H1 (cell line): Measurements from ENCODE around the gene NCLN. TPM values are rescaled to one million over a fixed set of nuclear protein-coding genes. Genes with fewer than 3 reads are reported as not detected.

ENCODE experiments used
- CTCF ChIA-PET: fragments of 300-600 bp; sonication (Branson Sonifier 250); formaldehyde crosslinking; loops from one replicate; lab custom pipeline; 2021; ENCODE audit not compliant: partially characterized antibody; lab: Charles Lee
- POLR2A ChIA-PET: fragments of 300-600 bp; sonication (Branson Sonifier 250); formaldehyde crosslinking; loops from one replicate; lab custom pipeline; 2021; ENCODE audit warnings: inconsistent platforms; ENCODE audit not compliant: partially characterized antibody; lab: Charles Lee
- DNase-seq, 2 experiments: peaks; one replicate each; pipeline versions ENCODE4 v3.0.0 to v3.0.0-alpha.2; 2010 to 2022; ENCODE audit warnings: low spot score in 2 of 2, low read depth in 1 of 2, mixed read lengths in 1 of 2
- FAIRE-seq: peaks from 2 replicates; lab custom pipeline; 2011; peaks lifted over from hg19 to GRCh38; lab: Jason Lieb, UNC
- H2AFZ ChIP-seq: 2 replicates; pipeline ENCODE4 v1.8.1; 2012; ENCODE audit warnings: low read length, inconsistent platforms
- H2AK5ac ChIP-seq: 2 replicates; pipeline ENCODE4 v1.6.1; 2013; ENCODE audit warnings: low read depth, low read length
- H2BK120ac ChIP-seq: replicated peaks from 2 replicates; pipeline ENCODE3; 2013; ENCODE audit warnings: low read depth, low read length, inconsistent platforms
- H2BK12ac ChIP-seq: 2 replicates; pipeline ENCODE4 v1.6.1; 2013; ENCODE audit warnings: low read depth, low read length
- H2BK15ac ChIP-seq: 2 replicates; pipeline ENCODE4 v1.6.1; 2013; ENCODE audit warnings: low read length
- H2BK20ac ChIP-seq: 2 replicates; pipeline ENCODE4 v1.6.1; 2013; ENCODE audit warnings: low read length
- H2BK5ac ChIP-seq: 2 replicates; pipeline ENCODE4 v1.6.1; 2013; ENCODE audit warnings: low read depth, low read length
- H3K14ac ChIP-seq: 2 replicates; pipeline ENCODE4 v1.6.1; 2013; ENCODE audit warnings: inconsistent platforms; ENCODE audit not compliant: insufficient read length
- H3K18ac ChIP-seq: 2 replicates; pipeline ENCODE4 v1.6.1; 2013; ENCODE audit warnings: low read length; ENCODE audit errors: extremely low read depth
- H3K23ac ChIP-seq: 2 replicates; pipeline ENCODE4 v1.6.1; 2013; ENCODE audit warnings: inconsistent platforms; ENCODE audit not compliant: insufficient read length
- H3K23me2 ChIP-seq: 2 replicates; pipeline ENCODE4 v1.6.1; 2013; ENCODE audit warnings: low read depth, low read length
- H3K27ac ChIP-seq: 2 replicates; pipeline ENCODE4 v1.6.1; 2011; ENCODE audit warnings: low read depth, low read length, inconsistent platforms
- H3K27me3 ChIP-seq, 4 experiments: replicated peaks in 1 of 4; 1 replicate in 1 of 4; 2 replicates in 3 of 4; pipeline versions ENCODE4 v1.6.1 to v1.8.1; 2011 to 2013; ENCODE audit warnings: low read length in 3 of 4, mild to moderate bottlenecking in 3 of 4, inconsistent platforms in 2 of 4, mixed read lengths in 2 of 4, moderate library complexity in 1 of 4; ENCODE audit not compliant: control insufficient read depth in 3 of 4, insufficient read depth in 3 of 4; ENCODE audit errors: extremely low read depth in 1 of 4
- H3K36me3 ChIP-seq, 4 experiments: 2 replicates each; pipeline versions ENCODE4 v1.6.1 to v1.8.1; 2011 to 2013; ENCODE audit warnings: mild to moderate bottlenecking in 4 of 4, low read length in 3 of 4, moderate library complexity in 2 of 4, control low read depth in 1 of 4, inconsistent platforms in 1 of 4; ENCODE audit not compliant: insufficient read depth in 4 of 4, control insufficient read depth in 2 of 4
- H3K4ac ChIP-seq: replicated peaks from 2 replicates; pipeline ENCODE3; 2013; ENCODE audit warnings: low read length, low read depth, mixed read lengths, inconsistent platforms; ENCODE audit not compliant: insufficient read length
- H3K4me1 ChIP-seq, 4 experiments: replicated peaks in 1 of 4; 1 replicate in 1 of 4; 2 replicates in 3 of 4; pipeline versions ENCODE4 v1.6.1 to v1.8.1; 2011 to 2013; ENCODE audit warnings: low read length in 3 of 4, inconsistent platforms in 2 of 4, mixed read lengths in 1 of 4; ENCODE audit not compliant: insufficient read depth in 4 of 4, control insufficient read depth in 3 of 4
- H3K4me2 ChIP-seq, 2 experiments: 2 replicates each; pipeline versions ENCODE4 v1.6.1 to v1.8.1; 2011 to 2013; ENCODE audit warnings: low read depth in 2 of 2, low read length in 2 of 2, control low read depth in 1 of 2, inconsistent platforms in 1 of 2, mild to moderate bottlenecking in 1 of 2; ENCODE audit not compliant: insufficient read depth in 1 of 2
- H3K4me3 ChIP-seq, 4 experiments: fragments of 200-600, 300-600 bp in 1 of 4; sonication (generic), shearing (Covaris generic), sonication (Bioruptor Twin) in 1 of 4; 2 replicates each; pipeline versions ENCODE4 v1.5.1 to v1.8.1; 2011 to 2016; ENCODE audit warnings: low read length in 4 of 4, low read depth in 3 of 4, control low read depth in 2 of 4, inconsistent platforms in 2 of 4, mild to moderate bottlenecking in 2 of 4, mixed read lengths in 1 of 4, moderate library complexity in 1 of 4; ENCODE audit not compliant: insufficient read depth in 2 of 4; ENCODE audit errors: extremely low read depth in 1 of 4
- H3K56ac ChIP-seq: replicated peaks from 2 replicates; pipeline ENCODE3; 2013; ENCODE audit warnings: low read depth, mild to moderate bottlenecking, mixed read lengths, low read length, inconsistent platforms; ENCODE audit not compliant: insufficient read length
- H3K79me1 ChIP-seq: 2 replicates; pipeline ENCODE4 v1.6.1; 2013; ENCODE audit warnings: low read depth, low read length, control low read depth
- H3K79me2 ChIP-seq, 2 experiments: 2 replicates each; pipeline versions ENCODE4 v1.6.1 to v1.8.1; 2012 to 2013; ENCODE audit warnings: low read length in 2 of 2, mild to moderate bottlenecking in 2 of 2, inconsistent platforms in 1 of 2; ENCODE audit not compliant: insufficient read depth in 2 of 2, control insufficient read depth in 1 of 2
- H3K9ac ChIP-seq, 4 experiments: replicated peaks in 1 of 4; 1 replicate in 1 of 4; 2 replicates in 3 of 4; pipeline versions ENCODE4 v1.6.1 to v1.8.1; 2011 to 2013; ENCODE audit warnings: low read depth in 3 of 4, low read length in 3 of 4, control low read depth in 2 of 4, mild to moderate bottlenecking in 2 of 4, moderate library complexity in 2 of 4, inconsistent platforms in 1 of 4; ENCODE audit errors: extremely low read depth in 1 of 4
- H3K9me3 ChIP-seq, 2 experiments: 2 replicates each; pipeline versions ENCODE4 v1.6.1 to v1.8.1; 2012 to 2013; ENCODE audit warnings: mild to moderate bottlenecking in 2 of 2, moderate library complexity in 2 of 2, control low read depth in 1 of 2, inconsistent platforms in 1 of 2, low read depth in 1 of 2, low read length in 1 of 2, mixed read lengths in 1 of 2; ENCODE audit not compliant: insufficient read depth in 2 of 2
- H4K20me1 ChIP-seq, 2 experiments: replicated peaks in 1 of 2; 2 replicates each; pipeline versions ENCODE3 to v1.8.1; 2011 to 2013; ENCODE audit warnings: inconsistent platforms in 2 of 2, low read length in 2 of 2, mild to moderate bottlenecking in 1 of 2; ENCODE audit not compliant: insufficient read depth in 2 of 2, control insufficient read depth in 1 of 2
- H4K5ac ChIP-seq: 2 replicates; pipeline ENCODE4 v1.6.1; 2013; ENCODE audit warnings: low read length, low read depth, mixed read lengths, inconsistent platforms; ENCODE audit not compliant: insufficient read length
- H4K8ac ChIP-seq: 2 replicates; pipeline ENCODE4 v1.8.0; 2013; ENCODE audit warnings: mild to moderate bottlenecking, moderate library complexity, low read length, inconsistent platforms; ENCODE audit not compliant: insufficient read depth; ENCODE audit errors: extremely low read depth
- H4K91ac ChIP-seq: replicated peaks from 2 replicates; pipeline ENCODE3; 2013; ENCODE audit warnings: low read length, mixed read lengths, inconsistent platforms; ENCODE audit not compliant: insufficient read length
- KDM1A ChIP-seq: fragments of 200-600, 300-600 bp; sonication (generic); IDR thresholded peaks from 2 replicates; pipeline ENCODE4 v1.7.1; 2016; ENCODE audit warnings: mild to moderate bottlenecking, low read length, borderline replicate concordance
- RBBP5 ChIP-seq: IDR thresholded peaks from 2 replicates; pipeline ENCODE4 v1.7.1; 2012; ENCODE audit warnings: low read depth, mild to moderate bottlenecking, inconsistent platforms, low read length, moderate library complexity, borderline replicate concordance
- WGBS, 2 experiments: shearing (Covaris generic) in 1 of 2; methylation state at CpG; one replicate each; pipeline versions ENCODE4 v1.1.6 to v1.1.7; 2013 to 2015; ENCODE audit warnings: low lambda C conversion rate in 2 of 2, mixed read lengths in 2 of 2, inconsistent platforms in 1 of 2, low coverage in 1 of 2, missing lambda C conversion rate in 1 of 2; ENCODE audit not compliant: insufficient replicate concordance in 2 of 2, insufficient coverage in 1 of 2, insufficient read length in 1 of 2; ENCODE audit errors: extremely low coverage in 1 of 2, missing lambda C conversion rate in 1 of 2; 5-methylcytosine and 5-hydroxymethylcytosine counted together
- polyA plus RNA-seq, 7 experiments: library from polyadenylated mRNA; depleted of rRNA in 3 of 7; stranded (reverse) in 5 of 7; unstranded in 2 of 7; fragments of >200 nt in 5 of 7; fragments of 200-250 nt in 2 of 7; gene quantifications; 1 replicate in 5 of 7; 2 replicates in 1 of 7; 4 replicates in 1 of 7; pipeline versions ENCODE4 v1.2.1 to v1.2.3, GENCODE V29; 2011 to 2013; ENCODE audit warnings: missing spikeins in 2 of 7, mixed read lengths in 2 of 7
- total RNA-seq: library from RNA; stranded (reverse); fragmentation: NEBNext Ultra II Directional; extraction: Animal tissue kit (Norgen Biotek cat#: 25700); gene quantifications from 2 replicates; pipeline ENCODE4 v1.2.1, GENCODE V29; 2021

The NCLN gene
- total and polyA plus RNA-seq, 2 of the 8 experiments (the other 6 are each of a cell fraction or from before 2014, with no cell fraction given), result 89.2 to 103 TPM

DNA sequence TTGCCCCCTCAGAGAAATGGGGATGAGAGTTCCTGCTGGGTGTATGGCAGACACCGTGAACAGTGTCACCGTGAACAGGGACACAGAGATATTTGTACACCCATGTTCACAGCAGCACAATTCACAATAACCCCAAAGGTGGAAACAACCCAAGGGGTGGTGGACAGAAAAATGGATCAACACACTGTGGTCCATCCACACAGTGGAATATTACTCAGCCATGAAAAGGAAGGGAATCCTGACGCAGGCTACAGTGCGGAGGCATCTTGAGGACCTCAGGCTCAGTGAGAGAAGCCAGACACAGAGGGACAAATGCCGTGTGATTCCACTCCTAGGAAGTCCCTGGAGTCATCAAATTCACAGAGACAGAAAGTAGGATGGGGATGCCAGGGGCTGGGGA is 31.1 kb downstream of the NCLN start:
- Histone ChIP-seq H3K4me2 (no peak overlapping the region), H3K4me1 (no peaks in the 10 kb centered on the region), H4K5ac (no peak overlapping the region), H3K18ac (no peak overlapping the region), H3K27ac (no peak overlapping the region), H3K9ac (no peak overlapping the region), H3K27me3 (0 out of 7 replicates have a peak, but pooled peaks cover 0 to 3% (median 0%) of the 10 kb centered on the region in 4 experiments), H4K91ac (no peak overlapping the region), H4K8ac (no peak overlapping the region), H2BK20ac (no peak overlapping the region), H3K79me2 (no peaks in the 10 kb centered on the region), H3K56ac (no peak overlapping the region), H3K14ac (no peak overlapping the region), H3K23me2 (no peaks in the 10 kb centered on the region), H2AK5ac (no peak overlapping the region), H2BK12ac (no peak overlapping the region), H3K9me3 (no peaks in the 10 kb centered on the region), H3K4me3 (no peak overlapping the region), H2BK120ac (no peak overlapping the region), H3K36me3 (no peaks in the 10 kb centered on the region), H2BK15ac (no peak overlapping the region), H2BK5ac (no peak overlapping the region), H2AFZ (no peak overlapping the region), H3K23ac (no peak overlapping the region), H3K79me1 (no peaks in the 10 kb centered on the region), H3K4ac (no peak overlapping the region)
- DNase-seq (no peak), FAIRE-seq (no peak)
- ChIA-PET POLR2A (no interaction called here), CTCF (no interaction called here)
- WGBS, 2 experiments, result 80% methylated on average over 5 of the region's 5 CpGs; no CpG with 5 or more reads in 1 of the 2 experiments
- TF ChIP-seq RBBP5 (no peak), KDM1A (peak; percentile 36; the same call in 1 of the 2 replicates)
- TF ChIP-seq, all 59 proteins: peak for 1
- H4K20me1 ChIP-seq, result peaks cover 1 to 2% of the 10 kb centered on the region in 2 experiments
